OCI-LY1 (cell line): Measurements from ENCODE around the gene MINDY1.

Experiments
- CTCF ChIP-seq: fragments of 200-600 bp; sonication (generic), shearing (Covaris generic); IDR thresholded peaks from 2 replicates; pipeline ENCODE4 v1.5.1; 2017; ENCODE audit warnings: mild to moderate bottlenecking, antibody characterized with exemption, low read length, moderate library complexity, mixed read lengths
- EZH2 ChIP-seq: fragments of 200-600 bp; sonication (generic), shearing (Covaris generic); IDR thresholded peaks from 2 replicates; pipeline ENCODE4 v1.8.0; 2017; ENCODE audit warnings: borderline replicate concordance, mixed run types, mild to moderate bottlenecking, antibody characterized with exemption, low read length, moderate library complexity, mixed read lengths

GRCh38 chr1:151047925-151048644 is 41.4 kb upstream of the MINDY1 start:
- peak; percentile 60 for TF ChIP-seq CTCF
- no peak for TF ChIP-seq EZH2
